HL-60 (cell line): ENCODE data around the gene KRT6C.

Experiments used
- DNase-seq, 2 experiments: peaks; one replicate each; pipeline ENCODE4 v3.0.0-alpha.2; 2010 to 2020; ENCODE audit warnings: low read depth in 1 of 2, low spot score in 1 of 2
- H3K27ac ChIP-seq: fragments of 250-450 bp; sonication (Bioruptor Pico); replicated peaks from 2 replicates; pipeline ENCODE4 v1.5.1; 2020; ENCODE audit warnings: mild to moderate bottlenecking, moderate library complexity
- H3K27me3 ChIP-seq: fragments of 250-450 bp; sonication (Bioruptor Pico); 2 replicates; pipeline ENCODE4 v1.5.1; 2021; ENCODE audit warnings: mild to moderate bottlenecking, moderate library complexity; ENCODE audit not compliant: insufficient read depth, poor library complexity, severe bottlenecking
- H3K4me3 ChIP-seq: replicated peaks from 2 replicates; pipeline ENCODE4 v1.5.1; 2011; ENCODE audit warnings: mild to moderate bottlenecking, control low read depth, low read length; ENCODE audit not compliant: insufficient read depth
- CTCF ChIP-seq: IDR thresholded peaks from one replicate; pipeline ENCODE4 v1.5.1; 2011; ENCODE audit warnings: low read length, control low read depth, inconsistent platforms; ENCODE audit not compliant: insufficient read depth
- GABPA ChIP-seq: IDR thresholded peaks from 2 replicates; pipeline ENCODE4 v1.6.1; 2012; ENCODE audit warnings: low read depth
- POLR2AphosphoS5 ChIP-seq: IDR thresholded peaks from 2 replicates; pipeline ENCODE4 v1.6.1; 2012; ENCODE audit warnings: low read depth
- REST ChIP-seq: IDR thresholded peaks from 2 replicates; pipeline ENCODE4 v1.6.1; 2012; ENCODE audit warnings: low read depth; ENCODE audit not compliant: insufficient replicate concordance
- SPI1 ChIP-seq: IDR thresholded peaks from 2 replicates; pipeline ENCODE4 v1.6.1; 2012; ENCODE audit warnings: low read depth, mild to moderate bottlenecking, borderline replicate concordance

The KRT6C gene

GRCh38 chr12:52435659-52435999 lies 38.0 kb downstream of the KRT6C start:
- no peaks in the 10 kb centered on the region for H3K27me3 ChIP-seq
- H3K4me3 ChIP-seq: no peak overlapping the region
- TF ChIP-seq SPI1 (no peak), GABPA (no peak)
- DNase-seq: no peak
- H3K27ac ChIP-seq: no peak overlapping the region

GRCh38 chr12:52434760-52435530 lies 38.7 kb downstream of the KRT6C start:
- H3K27ac ChIP-seq: no peak overlapping the region
- H3K27me3 ChIP-seq: no peaks in the 10 kb centered on the region
- no peak for DNase-seq
- no peak overlapping the region for H3K4me3 ChIP-seq
- no peak for TF ChIP-seq REST
- TF ChIP-seq POLR2AphosphoS5: no peak
- TF ChIP-seq CTCF: no peak
- no peak for TF ChIP-seq SPI1
- no peak for TF ChIP-seq GABPA

GRCh38 chr12:52434081-52434733 lies 39.4 kb downstream of the KRT6C start, which contains the start of gene KRT75:
TSS of gene KRT75 (minus strand) at chr12:52434371. CDS start at chr12:52434304, 67 bp downstream.
- no peak for TF ChIP-seq GABPA
- TF ChIP-seq POLR2AphosphoS5: no peak
- TF ChIP-seq CTCF: no peak
- no peak for TF ChIP-seq REST
- no peak for TF ChIP-seq SPI1
- H3K27ac ChIP-seq: no peak within 1 kb of the TSS
- DNase-seq: no peak
- H3K4me3 ChIP-seq: no peak within 1 kb of the TSS
- no peaks in the 10 kb centered on the region for H3K27me3 ChIP-seq

GRCh38 chr12:52433501-52434080 lies 40.0 kb downstream of the KRT6C start:
- no peak for DNase-seq
- TF ChIP-seq REST: no peak
- no peak for TF ChIP-seq GABPA
- no peak for TF ChIP-seq POLR2AphosphoS5
- TF ChIP-seq SPI1: no peak
- TF ChIP-seq CTCF: no peak
- Histone ChIP-seq H3K27me3 (peaks cover 3% of the 10 kb centered on the region), H3K4me3 (no peak overlapping the region), H3K27ac (no peak overlapping the region)
